Neural cell (in vitro differentiated cells): ENCODE measurements around the gene UQCRFS1. TPM values are rescaled to one million over a fixed set of nuclear protein-coding genes. Genes with fewer than 3 reads are reported as not detected.

Experiments
- H2AFZ ChIP-seq: fragments of 200-600, 300-800 bp; sonication (generic), shearing (Covaris generic); 2 replicates; pipeline ENCODE4 v1.6.0; 2014; ENCODE audit warnings: low read depth, mild to moderate bottlenecking, antibody characterized with exemption, low read length, moderate library complexity
- H3F3A ChIP-seq: fragments of 200-600 bp; shearing (Covaris generic); 2 replicates; pipeline ENCODE4 v1.6.1; 2016; ENCODE audit warnings: mild to moderate bottlenecking, moderate library complexity, mixed read lengths, antibody characterized with exemption, low read length; ENCODE audit not compliant: insufficient read depth, poor library complexity, severe bottlenecking
- H3K27ac ChIP-seq: fragments of 200-600, 300-800 bp; sonication (generic), shearing (Covaris generic); 2 replicates; pipeline ENCODE4 v1.5.1; 2014; ENCODE audit warnings: mild to moderate bottlenecking, low read length, moderate library complexity
- H3K27me3 ChIP-seq: fragments of 300-800, 200-600 bp; sonication (generic), shearing (Covaris generic); 2 replicates; pipeline ENCODE4 v1.6.0; 2014; ENCODE audit warnings: mild to moderate bottlenecking, low read depth, low read length, moderate library complexity; ENCODE audit not compliant: insufficient read depth
- H3K36me3 ChIP-seq: fragments of 300-800, 200-600 bp; sonication (generic), shearing (Covaris generic); 2 replicates; pipeline ENCODE4 v1.5.1; 2014; ENCODE audit warnings: mild to moderate bottlenecking, antibody characterized with exemption, low read length, moderate library complexity; ENCODE audit not compliant: insufficient read depth
- H3K4me2 ChIP-seq: fragments of 300-800, 200-600 bp; sonication (generic), shearing (Covaris generic); 2 replicates; pipeline ENCODE4 v1.6.0; 2014; ENCODE audit warnings: mild to moderate bottlenecking, low read length
- H3K4me3 ChIP-seq: fragments of 300-800, 200-600 bp; sonication (generic), shearing (Covaris generic); 2 replicates; pipeline ENCODE4 v1.5.1; 2014; ENCODE audit warnings: mild to moderate bottlenecking, low read length, moderate library complexity
- H3K79me2 ChIP-seq: fragments of 200-600 bp; shearing (Covaris generic); replicated peaks from 2 replicates; pipeline ENCODE4 v1.6.0; 2014; ENCODE audit warnings: mild to moderate bottlenecking, low read length, moderate library complexity; ENCODE audit not compliant: insufficient read depth
- H3K9ac ChIP-seq: fragments of 300-800, 200-600 bp; sonication (generic), shearing (Covaris generic); 2 replicates; pipeline ENCODE4 v1.6.1; 2016; ENCODE audit warnings: mild to moderate bottlenecking, low read length, mixed read lengths
- H3K9me2 ChIP-seq: fragments of 200-600 bp; shearing (Covaris generic); 2 replicates; pipeline ENCODE4 v1.6.1; 2016; ENCODE audit warnings: mild to moderate bottlenecking, low read length, mixed read lengths; ENCODE audit not compliant: insufficient read depth
- H3K9me3 ChIP-seq: fragments of 200-600, 300-800 bp; sonication (generic), shearing (Covaris generic); 2 replicates; pipeline ENCODE4 v1.6.1; 2016; ENCODE audit warnings: mild to moderate bottlenecking, mixed run types, low read length, moderate library complexity, mixed read lengths
- H4K20me1 ChIP-seq: fragments of 200-600 bp; shearing (Covaris generic); 2 replicates; pipeline ENCODE4 v1.6.1; 2016; ENCODE audit warnings: mild to moderate bottlenecking, mixed run types; ENCODE audit not compliant: insufficient read depth
- CTCF ChIP-seq: fragments of 450-650 bp; IDR thresholded peaks from 2 replicates; pipeline ENCODE4 v1.5.1; 2014; ENCODE audit warnings: antibody characterized with exemption, mild to moderate bottlenecking, moderate library complexity; ENCODE audit not compliant: poor library complexity, severe bottlenecking
- EP300 ChIP-seq: fragments of 450-650 bp; conservative IDR thresholded peaks from 2 replicates; pipeline ENCODE4 v1.6.1; 2014; ENCODE audit warnings: antibody characterized with exemption, mild to moderate bottlenecking, moderate library complexity; ENCODE audit not compliant: poor library complexity, severe bottlenecking
- EZH2 ChIP-seq: fragments of 200-600, 300-800 bp; shearing (Covaris generic), sonication (generic); IDR thresholded peaks from 2 replicates; pipeline ENCODE4 v1.6.1; 2014; ENCODE audit warnings: antibody characterized with exemption, low read length, borderline replicate concordance, mild to moderate bottlenecking; ENCODE audit not compliant: insufficient read depth, poor library complexity, severe bottlenecking
- MXI1 ChIP-seq: fragments of 450-650 bp; conservative IDR thresholded peaks from 2 replicates; pipeline ENCODE4 v1.6.1; 2014; ENCODE audit warnings: antibody characterized with exemption, mild to moderate bottlenecking; ENCODE audit not compliant: poor library complexity, severe bottlenecking
- POLR2AphosphoS5 ChIP-seq: IDR thresholded peaks from 2 replicates; pipeline ENCODE4 v1.6.1; 2012
- RAD21 ChIP-seq: fragments of 450-650 bp; conservative IDR thresholded peaks from 2 replicates; pipeline ENCODE4 v1.6.1; 2014; ENCODE audit warnings: antibody characterized with exemption, mild to moderate bottlenecking, moderate library complexity
- REST ChIP-seq: IDR thresholded peaks from 2 replicates; pipeline ENCODE4 v1.6.1; 2012; ENCODE audit warnings: borderline replicate concordance
- SMC3 ChIP-seq: fragments of 450-650 bp; conservative IDR thresholded peaks from 2 replicates; pipeline ENCODE4 v1.6.1; 2014; ENCODE audit warnings: antibody characterized with exemption, mild to moderate bottlenecking, moderate library complexity; ENCODE audit not compliant: poor library complexity
- TAF1 ChIP-seq: IDR thresholded peaks from 2 replicates; pipeline ENCODE4 v1.6.1; 2012; ENCODE audit warnings: low read depth
- polyA plus RNA-seq: library from polyadenylated mRNA; depleted of rRNA; stranded (reverse); fragments of >200 nt; gene quantifications from 2 replicates; pipeline ENCODE4 v1.2.3, GENCODE V29; 2014

Gene UQCRFS1
- polyA plus RNA-seq, 1 donor from 2014 or later = 55.2 TPM

GRCh38 chr19:29189033-29189360 is 24.0 kb downstream of the UQCRFS1 start:
- Histone ChIP-seq H2AFZ (no peak overlapping the region), H3K9me2 (no peaks in the 10 kb centered on the region), H3F3A (no peaks in the 10 kb centered on the region), H3K27me3 (no peaks in the 10 kb centered on the region), H3K4me3 (no peak overlapping the region), H3K4me2 (no peak overlapping the region), H3K79me2 (no peaks in the 10 kb centered on the region), H3K27ac (no peak overlapping the region), H4K20me1 (no peaks in the 10 kb centered on the region), H3K9ac (no peak overlapping the region), H3K9me3 (no peaks in the 10 kb centered on the region), H3K36me3 (no peaks in the 10 kb centered on the region)
- no peak for TF ChIP-seq EP300
- TF ChIP-seq CTCF = no peak
- no peak for TF ChIP-seq RAD21
- TF ChIP-seq MXI1 = no peak
- TF ChIP-seq SMC3 = no peak
- no peak for TF ChIP-seq REST
- TF ChIP-seq EZH2 = no peak
- TF ChIP-seq TAF1 = no peak
- TF ChIP-seq POLR2AphosphoS5 = no peak

- Histone ChIP-seq H3K27ac (no peak overlapping the region), H4K20me1 (no peaks in the 10 kb centered on the region), H3K9me3 (no peaks in the 10 kb centered on the region), H3K9me2 (no peaks in the 10 kb centered on the region), H3K36me3 (no peaks in the 10 kb centered on the region), H2AFZ (no peak overlapping the region), H3K4me3 (no peak overlapping the region), H3F3A (no peaks in the 10 kb centered on the region), H3K27me3 (no peaks in the 10 kb centered on the region), H3K9ac (no peak overlapping the region), H3K4me2 (no peak overlapping the region), H3K79me2 (no peaks in the 10 kb centered on the region)
- no peak for TF ChIP-seq REST
- TF ChIP-seq TAF1 = no peak
- no peak for TF ChIP-seq MXI1
- TF ChIP-seq CTCF = no peak
- no peak for TF ChIP-seq EP300
- TF ChIP-seq SMC3 = no peak
- TF ChIP-seq RAD21 = no peak
- no peak for TF ChIP-seq EZH2
- no peak for TF ChIP-seq POLR2AphosphoS5
These were observed 24.5 kb downstream of the UQCRFS1 start for GRCh38 chr19:29188289-29189032.
